Ovary (tissue), 3 donors: ENCODE data around the gene ELP4.

ENCODE experiments used
- CTCF ChIP-seq, 3 donors: fragments of 450-650 bp in 2 of 3; fragments of 200-600 bp in 1 of 3; IDR thresholded peaks; one replicate each; pipeline versions ENCODE4 v1.5.1 to v1.8.0; 2016 to 2022; ENCODE audit warnings: antibody characterized with exemption in 3 of 3, mild to moderate bottlenecking in 1 of 3
- EP300 ChIP-seq: sonication (generic); formaldehyde crosslinking; IDR thresholded peaks from one replicate; pipeline ENCODE4 v1.6.1; 2017; ENCODE audit warnings: antibody characterized with exemption
- POLR2A ChIP-seq: fragments of 450-650 bp; IDR thresholded peaks from one replicate; pipeline ENCODE4 v1.6.1; 2017; ENCODE audit warnings: antibody characterized with exemption, mild to moderate bottlenecking, moderate library complexity
- donor health status: DM: no; HTN: no; CAD: no.

GRCh38 chr11:31651822-31652221 is 142.3 kb downstream of the ELP4 start:
- TF ChIP-seq CTCF (IDR thresholded peaks at IDR 0.05) = no peak
- no peak for TF ChIP-seq POLR2A
- no peak for TF ChIP-seq EP300
